HepG2 (cell line): ENCODE measurements around the gene PSMA7. TPM values are rescaled to one million over a fixed set of nuclear protein-coding genes. Genes with fewer than 3 reads are reported as not detected.

Experiments
- AHR ChIP-seq: IDR thresholded peaks from 2 replicates; pipeline ENCODE4 v1.6.1; 2018; ENCODE audit warnings: missing genetic modification reagents, missing compliant biosample characterization
- HES4 ChIP-seq: sonication (generic); formaldehyde crosslinking; IDR thresholded peaks from 2 replicates; pipeline ENCODE4 v1.9.0; 2021; ENCODE audit warnings: mild to moderate bottlenecking, missing genetic modification reagents, borderline replicate concordance
- MYC ChIP-seq: sonication (generic); formaldehyde crosslinking; IDR thresholded peaks from 2 replicates; pipeline ENCODE4 v1.9.0; 2021; ENCODE audit warnings: missing genetic modification reagents, borderline replicate concordance
- PHF21A ChIP-seq: sonication (generic); formaldehyde crosslinking; IDR thresholded peaks from 2 replicates; pipeline ENCODE4 v1.5.0; 2020; ENCODE audit warnings: mild to moderate bottlenecking, missing genetic modification reagents
- POLR2AphosphoS5 ChIP-seq: IDR thresholded peaks from 2 replicates; pipeline ENCODE4 v1.6.1; 2012; ENCODE audit warnings: low read depth, low read length
- SCMH1 ChIP-seq: sonication (generic); formaldehyde crosslinking; IDR thresholded peaks from 2 replicates; pipeline ENCODE4 v1.9.0; 2021; ENCODE audit warnings: missing genetic modification reagents, mild to moderate bottlenecking, borderline replicate concordance
- SNAPC2 ChIP-seq: sonication (generic); formaldehyde crosslinking; IDR thresholded peaks from 2 replicates; pipeline ENCODE4 v1.8.1; 2022; ENCODE audit warnings: mild to moderate bottlenecking, missing genetic modification reagents
- ZNF430 ChIP-seq: sonication (generic); formaldehyde crosslinking; IDR thresholded peaks from 2 replicates; pipeline ENCODE4 v1.9.0; 2021; ENCODE audit warnings: mild to moderate bottlenecking, missing genetic modification reagents
- ZNF713 ChIP-seq: sonication (generic); formaldehyde crosslinking; IDR thresholded peaks from 2 replicates; pipeline ENCODE4 v1.4.0; 2020; ENCODE audit warnings: mild to moderate bottlenecking, missing genetic modification reagents
- polyA plus RNA-seq, 8 experiments: library from polyadenylated mRNA; depleted of rRNA in 3 of 8; stranded (reverse) in 7 of 8; unstranded in 1 of 8; fragments of >200 nt; fragmentation: Illumina TruSeq in 4 of 8; extraction: Trizol in 4 of 8; gene quantifications; 2 replicates each; pipeline versions ENCODE4 v1.2.1 to v1.2.3, GENCODE V29; 2011 to 2016; ENCODE audit warnings: low read depth in 4 of 8, missing spikeins in 1 of 8, mixed read lengths in 1 of 8; ENCODE audit not compliant: insufficient read depth in 1 of 8
- total RNA-seq, 5 experiments: library from RNA; depleted of rRNA; stranded (reverse); fragments of >200 nt; fragmentation: Illumina TruSeq; extraction: Trizol; gene quantifications; 2 replicates each; pipeline ENCODE4 v1.2.3, GENCODE V29; 2016; ENCODE audit warnings: low read depth in 1 of 5
- TF ChIP-seq, protein P1 (sequence below): sonication (generic); formaldehyde crosslinking; IDR thresholded peaks from 2 replicates; pipeline ENCODE4 v1.5.1; 2020; ENCODE audit warnings: mild to moderate bottlenecking, missing genetic modification reagents
- TF ChIP-seq, protein P2 (sequence below): IDR thresholded peaks from 2 replicates; pipeline ENCODE4 v1.6.1; 2016; ENCODE audit warnings: mild to moderate bottlenecking, missing biosample characterization, missing genetic modification reagents
- TF ChIP-seq, protein P3 (sequence below): sonication (generic); formaldehyde crosslinking; IDR thresholded peaks from 2 replicates; pipeline ENCODE4 v1.4.0; 2020; ENCODE audit warnings: missing genetic modification reagents

PSMA7 gene
- total and polyA plus RNA-seq, 2 of the 13 experiments (the other 11 are each of a cell fraction or from before 2014, with no cell fraction given) = 531 to 631 TPM

DNA sequence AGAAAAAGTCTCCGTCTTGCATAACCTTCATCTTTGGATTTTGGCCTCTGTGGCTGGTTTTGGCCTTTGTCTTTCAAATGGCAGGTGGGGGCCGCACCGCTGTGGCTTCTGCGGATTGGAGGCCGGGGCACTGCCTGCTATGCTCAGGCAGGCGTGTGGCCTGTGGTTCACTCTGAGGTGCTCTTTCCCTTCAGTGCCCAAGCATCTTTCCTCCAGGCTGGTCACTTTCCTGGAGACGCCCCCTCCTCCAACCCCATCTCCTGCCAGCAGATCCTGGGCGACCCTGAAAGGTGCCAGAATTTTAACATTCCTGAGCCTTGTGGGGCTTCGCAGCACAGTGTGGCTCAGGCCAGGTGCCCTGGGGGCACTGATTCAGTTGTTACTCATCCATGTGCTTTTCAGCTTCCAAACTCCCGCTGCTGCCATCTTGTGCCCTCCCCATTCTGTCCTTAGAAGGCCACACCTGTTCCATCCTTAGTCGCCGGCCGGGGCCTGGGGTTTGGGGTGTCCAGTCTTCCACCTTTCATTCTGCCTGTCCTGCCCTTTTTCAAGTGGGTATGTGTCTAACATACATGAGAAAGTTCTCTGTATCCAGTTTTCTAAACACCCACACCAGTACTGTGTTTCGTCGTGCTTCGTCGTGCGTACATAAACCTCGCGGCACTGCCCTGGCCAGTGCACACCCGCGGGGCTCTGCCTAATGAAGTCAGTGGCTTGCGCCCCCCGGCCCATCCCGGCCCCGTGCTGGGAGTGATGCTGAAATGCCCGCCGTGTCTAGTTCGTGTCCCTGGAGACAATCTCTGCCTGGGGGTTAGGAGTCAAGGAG is 12.4 kb upstream of the PSMA7 start (continued):
- TF ChIP-seq, protein P1, sequence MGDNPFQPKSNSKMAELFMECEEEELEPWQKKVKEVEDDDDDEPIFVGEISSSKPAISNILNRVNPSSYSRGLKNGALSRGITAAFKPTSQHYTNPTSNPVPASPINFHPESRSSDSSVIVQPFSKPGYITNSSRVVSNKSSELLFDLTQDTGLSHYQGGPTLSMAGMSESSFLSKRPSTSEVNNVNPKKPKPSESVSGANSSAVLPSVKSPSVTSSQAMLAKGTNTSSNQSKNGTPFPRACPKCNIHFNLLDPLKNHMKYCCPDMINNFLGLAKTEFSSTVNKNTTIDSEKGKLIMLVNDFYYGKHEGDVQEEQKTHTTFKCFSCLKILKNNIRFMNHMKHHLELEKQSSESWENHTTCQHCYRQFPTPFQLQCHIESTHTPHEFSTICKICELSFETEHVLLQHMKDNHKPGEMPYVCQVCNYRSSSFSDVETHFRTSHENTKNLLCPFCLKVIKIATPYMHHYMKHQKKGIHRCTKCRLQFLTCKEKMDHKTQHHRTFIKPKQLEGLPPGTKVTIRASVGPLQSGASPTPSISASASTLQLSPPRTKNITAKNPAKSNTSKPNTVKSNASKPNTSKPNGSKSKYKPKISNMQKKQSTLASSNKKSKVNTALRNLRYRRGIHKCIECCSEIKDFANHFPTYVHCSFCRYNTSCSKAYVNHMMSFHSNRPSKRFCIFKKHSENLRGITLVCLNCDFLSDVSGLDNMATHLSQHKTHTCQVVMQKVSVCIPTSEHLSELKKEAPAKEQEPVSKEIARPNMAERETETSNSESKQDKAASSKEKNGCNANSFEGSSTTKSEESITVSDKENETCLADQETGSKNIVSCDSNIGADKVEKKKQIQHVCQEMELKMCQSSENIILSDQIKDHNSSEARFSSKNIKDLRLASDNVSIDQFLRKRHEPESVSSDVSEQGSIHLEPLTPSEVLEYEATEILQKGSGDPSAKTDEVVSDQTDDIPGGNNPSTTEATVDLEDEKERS (CRISPR knock-in tag) = 0 out of 2 replicates have a peak, but pooled peaks have one; percentile 33
- TF ChIP-seq ZNF713 = no peak
- TF ChIP-seq HES4 (CRISPR knock-in tag) = 0 out of 2 replicates have a peak, but pooled peaks have one; percentile 41
- TF ChIP-seq POLR2AphosphoS5 = no peak
- TF ChIP-seq, protein P2, sequence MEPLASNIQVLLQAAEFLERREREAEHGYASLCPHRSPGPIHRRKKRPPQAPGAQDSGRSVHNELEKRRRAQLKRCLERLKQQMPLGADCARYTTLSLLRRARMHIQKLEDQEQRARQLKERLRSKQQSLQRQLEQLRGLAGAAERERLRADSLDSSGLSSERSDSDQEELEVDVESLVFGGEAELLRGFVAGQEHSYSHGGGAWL (CRISPR knock-in tag) = no peak
- no peak for TF ChIP-seq AHR (CRISPR knock-in tag)
- TF ChIP-seq SCMH1 (CRISPR knock-in tag) = no peak
- TF ChIP-seq ZNF430 (CRISPR knock-in tag) = peak; percentile 57; the same call in 1 of the 2 replicates
- TF ChIP-seq, protein P3, sequence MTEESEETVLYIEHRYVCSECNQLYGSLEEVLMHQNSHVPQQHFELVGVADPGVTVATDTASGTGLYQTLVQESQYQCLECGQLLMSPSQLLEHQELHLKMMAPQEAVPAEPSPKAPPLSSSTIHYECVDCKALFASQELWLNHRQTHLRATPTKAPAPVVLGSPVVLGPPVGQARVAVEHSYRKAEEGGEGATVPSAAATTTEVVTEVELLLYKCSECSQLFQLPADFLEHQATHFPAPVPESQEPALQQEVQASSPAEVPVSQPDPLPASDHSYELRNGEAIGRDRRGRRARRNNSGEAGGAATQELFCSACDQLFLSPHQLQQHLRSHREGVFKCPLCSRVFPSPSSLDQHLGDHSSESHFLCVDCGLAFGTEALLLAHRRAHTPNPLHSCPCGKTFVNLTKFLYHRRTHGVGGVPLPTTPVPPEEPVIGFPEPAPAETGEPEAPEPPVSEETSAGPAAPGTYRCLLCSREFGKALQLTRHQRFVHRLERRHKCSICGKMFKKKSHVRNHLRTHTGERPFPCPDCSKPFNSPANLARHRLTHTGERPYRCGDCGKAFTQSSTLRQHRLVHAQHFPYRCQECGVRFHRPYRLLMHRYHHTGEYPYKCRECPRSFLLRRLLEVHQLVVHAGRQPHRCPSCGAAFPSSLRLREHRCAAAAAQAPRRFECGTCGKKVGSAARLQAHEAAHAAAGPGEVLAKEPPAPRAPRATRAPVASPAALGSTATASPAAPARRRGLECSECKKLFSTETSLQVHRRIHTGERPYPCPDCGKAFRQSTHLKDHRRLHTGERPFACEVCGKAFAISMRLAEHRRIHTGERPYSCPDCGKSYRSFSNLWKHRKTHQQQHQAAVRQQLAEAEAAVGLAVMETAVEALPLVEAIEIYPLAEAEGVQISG (CRISPR knock-in tag) = peak; percentile 50; the same call in 1 of the 2 replicates
- peak; percentile 51; the same call in 1 of the 2 replicates for TF ChIP-seq PHF21A (CRISPR knock-in tag)
- peak; percentile 61; the same call in 1 of the 2 replicates for TF ChIP-seq MYC (CRISPR knock-in tag)
- TF ChIP-seq SNAPC2 (CRISPR knock-in tag) = no peak
